ENCODE results near the gene LTBP3. TPM values are rescaled to one million over a fixed set of nuclear protein-coding genes. Genes with fewer than 3 reads are reported as not detected.
A peak's percentile ranks its signal among the peaks of the same experiment; 100 is the strongest.

Gene LTBP3
- total and polyA plus RNA-seq, 2 of the 13 experiments (the other 11 are each of a cell fraction or from before 2014, with no cell fraction given) = 12.2 to 68.1 TPM

DNA sequence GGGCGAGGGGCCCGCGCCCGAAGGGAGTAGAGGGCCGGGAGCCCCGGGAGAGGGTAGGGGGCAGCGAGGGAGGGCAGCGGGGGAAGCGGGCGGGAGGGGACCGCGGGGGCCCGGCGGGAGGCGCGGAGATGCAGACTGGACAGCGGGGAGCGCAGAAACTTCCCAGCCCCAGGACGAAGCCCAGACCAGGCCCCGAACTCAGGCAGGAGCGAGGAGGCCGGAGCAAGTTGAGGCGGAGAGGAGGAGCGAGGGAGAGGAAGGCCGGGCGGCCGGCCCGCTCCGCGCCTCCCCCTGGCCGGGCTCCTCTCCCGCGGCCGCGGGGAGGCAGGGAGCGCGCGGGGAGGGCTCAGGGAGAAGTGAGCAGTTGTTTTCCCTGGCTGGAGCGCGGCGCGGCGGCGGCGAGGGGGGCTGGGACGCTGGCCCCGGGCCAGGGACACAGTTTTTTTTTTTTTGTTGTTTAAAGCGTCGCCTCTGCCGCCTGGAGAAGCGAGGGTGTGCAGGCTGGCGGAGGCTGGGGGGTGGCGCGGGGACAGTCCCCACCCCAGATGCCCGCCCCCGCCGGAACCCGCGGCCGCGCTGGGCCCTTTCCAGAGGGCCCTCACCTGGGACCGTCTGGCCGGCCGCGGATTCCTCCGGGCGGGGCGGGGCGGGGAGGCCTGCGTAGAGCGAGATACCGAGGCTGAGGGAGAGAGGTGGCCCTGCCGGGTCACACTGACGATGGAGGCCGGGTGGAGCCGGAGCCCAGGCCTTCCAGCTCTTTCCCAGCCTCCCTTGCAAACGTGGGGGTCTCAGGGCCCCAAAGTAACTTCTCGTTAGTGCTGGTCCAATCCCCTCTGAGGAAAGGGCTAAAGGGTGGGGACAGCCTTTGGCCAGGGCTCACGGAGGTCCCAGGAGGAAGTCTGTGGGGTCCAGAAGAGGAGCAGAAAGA, at the start of gene LTBP3 (continued):
- TF ChIP-seq ZNF142 (CRISPR knock-in tag; IDR thresholded peaks at IDR 0.05) = no peak
- no peak; the same call in 1 of the 2 replicates for TF ChIP-seq ZNF547 (CRISPR knock-in tag; IDR thresholded peaks at IDR 0.05)
- peak; percentile 57 for TF ChIP-seq RBM39 (IDR thresholded peaks at IDR 0.05; ENCODE audit: low read depth, low read length, poor library complexity, severe bottlenecking)
- TF ChIP-seq PAF1 (CRISPR knock-in tag; IDR thresholded peaks at IDR 0.05) = no peak
- no peak for TF ChIP-seq RAD51 (IDR thresholded peaks at IDR 0.05; ENCODE audit: borderline replicate concordance)
- TF ChIP-seq POLR2AphosphoS2 (IDR thresholded peaks at IDR 0.05; ENCODE audit: low read depth, low read length) = no peak
- no peak for TF ChIP-seq ZSCAN22 (CRISPR knock-in tag; IDR thresholded peaks at IDR 0.05)
- TF ChIP-seq KDM4B (CRISPR knock-in tag; IDR thresholded peaks at IDR 0.05) = no peak
- no peak for TF ChIP-seq ZNF501 (CRISPR knock-in tag; IDR thresholded peaks at IDR 0.05)
- TF ChIP-seq, protein P1, sequence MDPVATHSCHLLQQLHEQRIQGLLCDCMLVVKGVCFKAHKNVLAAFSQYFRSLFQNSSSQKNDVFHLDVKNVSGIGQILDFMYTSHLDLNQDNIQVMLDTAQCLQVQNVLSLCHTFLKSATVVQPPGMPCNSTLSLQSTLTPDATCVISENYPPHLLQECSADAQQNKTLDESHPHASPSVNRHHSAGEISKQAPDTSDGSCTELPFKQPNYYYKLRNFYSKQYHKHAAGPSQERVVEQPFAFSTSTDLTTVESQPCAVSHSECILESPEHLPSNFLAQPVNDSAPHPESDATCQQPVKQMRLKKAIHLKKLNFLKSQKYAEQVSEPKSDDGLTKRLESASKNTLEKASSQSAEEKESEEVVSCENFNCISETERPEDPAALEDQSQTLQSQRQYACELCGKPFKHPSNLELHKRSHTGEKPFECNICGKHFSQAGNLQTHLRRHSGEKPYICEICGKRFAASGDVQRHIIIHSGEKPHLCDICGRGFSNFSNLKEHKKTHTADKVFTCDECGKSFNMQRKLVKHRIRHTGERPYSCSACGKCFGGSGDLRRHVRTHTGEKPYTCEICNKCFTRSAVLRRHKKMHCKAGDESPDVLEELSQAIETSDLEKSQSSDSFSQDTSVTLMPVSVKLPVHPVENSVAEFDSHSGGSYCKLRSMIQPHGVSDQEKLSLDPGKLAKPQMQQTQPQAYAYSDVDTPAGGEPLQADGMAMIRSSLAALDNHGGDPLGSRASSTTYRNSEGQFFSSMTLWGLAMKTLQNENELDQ (CRISPR knock-in tag; IDR thresholded peaks at IDR 0.05; ENCODE audit: borderline replicate concordance) = no peak
- no peak for TF ChIP-seq ZHX1 (CRISPR knock-in tag; IDR thresholded peaks at IDR 0.05; ENCODE audit: low read depth)
- no peak for TF ChIP-seq ZNF749 (CRISPR knock-in tag; IDR thresholded peaks at IDR 0.05; ENCODE audit: borderline replicate concordance)
- no peak for TF ChIP-seq ZBTB3 (CRISPR knock-in tag; IDR thresholded peaks at IDR 0.05; ENCODE audit: borderline replicate concordance, low read depth)
- TF ChIP-seq HNRNPK (IDR thresholded peaks at IDR 0.05; ENCODE audit: low read depth, low read length, poor library complexity, severe bottlenecking) = peak; percentile 58
- TF ChIP-seq ZNF441 (CRISPR knock-in tag; IDR thresholded peaks at IDR 0.05; ENCODE audit: borderline replicate concordance) = no peak
